OCI-LY7 (cell line): Measurements from ENCODE around the gene NEMP1. TPM values are rescaled to one million over a fixed set of nuclear protein-coding genes. Genes with fewer than 3 reads are reported as not detected.

Source experiments
- BruUV-seq: library from RNA; stranded (reverse); fragments of 400-500 nt; replicated peaks from 2 replicates; lab custom pipeline; 2021; lab: Mats Ljungman, UMichigan
- CTCF ChIA-PET: fragments of 300-600 bp; sonication (Branson Sonifier 250); formaldehyde crosslinking; loops from one replicate; lab custom pipeline; 2022; ENCODE audit warnings: antibody characterized with exemption; ENCODE audit not compliant: unreplicated experiment; lab: Charles Lee
- POLR2A ChIA-PET: fragments of 300-600 bp; sonication (Branson Sonifier 250); formaldehyde crosslinking; loops from one replicate; lab custom pipeline; 2022; ENCODE audit warnings: antibody characterized with exemption; lab: Charles Lee
- DNase-seq: peaks from one replicate; pipeline ENCODE4 v3.0.0-alpha.2; 2015; ENCODE audit warnings: low spot score
- H2AFZ ChIP-seq: fragments of 200-600 bp; sonication (generic), shearing (Covaris generic); 2 replicates; pipeline ENCODE4 v1.6.1; 2014; ENCODE audit warnings: mild to moderate bottlenecking, antibody characterized with exemption, low read length, moderate library complexity
- H3K27ac ChIP-seq: fragments of 200-600 bp; sonication (generic); 2 replicates; pipeline ENCODE4 v1.5.1; 2014; ENCODE audit warnings: mixed run types, low read depth, mild to moderate bottlenecking, moderate library complexity, low read length, inconsistent platforms; ENCODE audit not compliant: poor library complexity, severe bottlenecking
- H3K36me3 ChIP-seq: fragments of 200-600 bp; sonication (generic); 2 replicates; pipeline ENCODE4 v1.6.1; 2014; ENCODE audit warnings: mild to moderate bottlenecking, antibody characterized with exemption, low read length, moderate library complexity, mixed read lengths; ENCODE audit not compliant: insufficient read depth
- H3K4me1 ChIP-seq: fragments of 200-600 bp; sonication (generic); 2 replicates; pipeline ENCODE4 v1.5.1; 2014; ENCODE audit warnings: mild to moderate bottlenecking, low read length; ENCODE audit not compliant: insufficient read depth, poor library complexity, severe bottlenecking
- H3K4me2 ChIP-seq: fragments of 200-600 bp; sonication (generic); 2 replicates; pipeline ENCODE4 v1.6.1; 2014; ENCODE audit warnings: mild to moderate bottlenecking, low read length
- H3K4me3 ChIP-seq: fragments of 200-600 bp; sonication (generic); 2 replicates; pipeline ENCODE4 v1.5.1; 2014; ENCODE audit warnings: mild to moderate bottlenecking, low read depth, low read length; ENCODE audit not compliant: poor library complexity, severe bottlenecking
- H3K79me2 ChIP-seq: fragments of 200-600 bp; sonication (generic); 2 replicates; pipeline ENCODE4 v1.6.1; 2016; ENCODE audit warnings: low read depth, mild to moderate bottlenecking, low read length, moderate library complexity, mixed read lengths; ENCODE audit not compliant: insufficient read depth
- H3K9me2 ChIP-seq: fragments of 200-600 bp; sonication (generic); 2 replicates; pipeline ENCODE4 v1.6.1; 2016; ENCODE audit warnings: mild to moderate bottlenecking, low read length, mixed read lengths; ENCODE audit not compliant: insufficient read depth
- H3K9me3 ChIP-seq: fragments of 200-600 bp; sonication (generic); 2 replicates; pipeline ENCODE4 v1.6.1; 2014; ENCODE audit warnings: mild to moderate bottlenecking, mixed run types, low read length, mixed read lengths
- H4K20me1 ChIP-seq: fragments of 200-600 bp; sonication (generic); 2 replicates; pipeline ENCODE4 v1.6.1; 2014; ENCODE audit warnings: mild to moderate bottlenecking, antibody characterized with exemption, low read length, moderate library complexity, mixed read lengths; ENCODE audit not compliant: insufficient read depth
- CTCF ChIP-seq: fragments of 200-600 bp; sonication (generic); conservative IDR thresholded peaks from 2 replicates; pipeline ENCODE4 v1.5.1; 2014; ENCODE audit warnings: mild to moderate bottlenecking, antibody characterized with exemption, low read length, moderate library complexity, mixed read lengths
- EZH2phosphoT487 ChIP-seq: fragments of 200-600 bp; sonication (generic); IDR thresholded peaks from 2 replicates; pipeline ENCODE4 v1.6.1; 2018; ENCODE audit warnings: low read depth, borderline replicate concordance, mild to moderate bottlenecking, mixed run types, antibody characterized with exemption, low read length, moderate library complexity, mixed read lengths
- intact Hi-C: fragments of 100-400 bp; cut with micrococcal nuclease; formaldehyde crosslinking; loops from one replicate; pipeline ENCODE4 v1.10.0; 2022; ENCODE audit not compliant: unreplicated experiment
- total RNA-seq, 2 experiments: library from RNA; depleted of rRNA in 1 of 2; stranded (reverse); fragments of >200 nt in 1 of 2; shearing (Covaris generic) in 1 of 2; gene quantifications; 2 replicates each; pipeline ENCODE4 v1.2.3, GENCODE V29; 2014 to 2022

NEMP1 gene
- total RNA-seq, 2 experiments from 2014 or later, result 45.7 to 86.3 TPM

GRCh38 chr12:57127101-57127725 is 48.6 kb upstream of the NEMP1 start:
- peak overlapping the region; percentile 66 for H3K4me3 ChIP-seq
- intact Hi-C loops, result no loop called here
- no peaks in the 10 kb centered on the region for H3K36me3 ChIP-seq
- TF ChIP-seq CTCF (peak; percentile 61), EZH2phosphoT487 (no peak)
- H3K9me2 ChIP-seq, result no peaks in the 10 kb centered on the region
- H3K27ac ChIP-seq, result no peak overlapping the region
- H3K4me2 ChIP-seq, result peak overlapping the region; percentile 79
- no peaks in the 10 kb centered on the region for H3K79me2 ChIP-seq
- peaks cover 11% of the 10 kb centered on the region; the same call in 1 of the 2 replicates for H3K9me3 ChIP-seq
- peaks cover 3% of the 10 kb centered on the region for H3K4me1 ChIP-seq
- CTCF ChIA-PET, result interaction anchor here (1.0 to 1.5 kb wide), 2 partner anchors 16 to 116 kb away, joined by 3 to 7 read pairs; partner anchors contain the start of gene STAT6
- peak; percentile 61 for DNase-seq
- POLR2A ChIA-PET, result interaction anchor here (0.7 kb wide), 2 partner anchors 9 to 101 kb away, joined by 3 to 5 read pairs; no protein-coding TSS in a partner anchor
- H4K20me1 ChIP-seq, result no peaks in the 10 kb centered on the region
- H2AFZ ChIP-seq, result peak overlapping the region; percentile 89; the same call in 1 of the 2 replicates
- BruUV-seq, result no TSS peak

GRCh38 chr12:57126561-57126960 is 48.0 kb upstream of the NEMP1 start:
- Histone ChIP-seq H3K36me3 (no peaks in the 10 kb centered on the region), H3K4me3 (no peak overlapping the region), H3K9me2 (no peaks in the 10 kb centered on the region), H4K20me1 (no peaks in the 10 kb centered on the region), H3K4me2 (no peak overlapping the region), H3K79me2 (no peaks in the 10 kb centered on the region), H3K4me1 (peaks cover 3% of the 10 kb centered on the region), H3K27ac (no peak overlapping the region), H3K9me3 (peaks cover 11% of the 10 kb centered on the region; the same call in 1 of the 2 replicates), H2AFZ (no peak overlapping the region)
- no peak for DNase-seq
- intact Hi-C loops, result no loop called here
- BruUV-seq, result no TSS peak
- ChIA-PET CTCF (interaction anchor here (1.5 kb wide), 1 partner anchor 116 kb away, joined by 3 read pairs; no protein-coding TSS in a partner anchor), POLR2A (no interaction called here)
- no peak for TF ChIP-seq EZH2phosphoT487
- TF ChIP-seq CTCF, result no peak

GRCh38 chr12:57126061-57126460 is 47.5 kb upstream of the NEMP1 start:
- Histone ChIP-seq H3K79me2 (no peaks in the 10 kb centered on the region), H4K20me1 (no peaks in the 10 kb centered on the region), H3K4me3 (no peak overlapping the region), H2AFZ (no peak overlapping the region), H3K27ac (no peak overlapping the region), H3K36me3 (no peaks in the 10 kb centered on the region), H3K4me1 (peaks cover 3% of the 10 kb centered on the region), H3K4me2 (no peak overlapping the region), H3K9me3 (peaks cover 11% of the 10 kb centered on the region; the same call in 1 of the 2 replicates), H3K9me2 (no peaks in the 10 kb centered on the region)
- ChIA-PET POLR2A (no interaction called here), CTCF (no interaction called here)
- no peak for TF ChIP-seq EZH2phosphoT487
- TF ChIP-seq CTCF, result no peak
- BruUV-seq, result no TSS peak
- intact Hi-C loops, result no loop called here
- DNase-seq, result no peak
